AG09309 (cell line): ENCODE measurements around the gene PSMG4.

Experiments used
- DNase-seq: peaks from one replicate; pipeline ENCODE4 v3.0.0-alpha.2; 2010; ENCODE audit warnings: low read depth
- H3K4me3 ChIP-seq: 2 replicates; pipeline ENCODE4 v1.5.1; 2011; ENCODE audit warnings: mild to moderate bottlenecking, low read depth, low read length, moderate library complexity; ENCODE audit not compliant: control insufficient read depth
- TF ChIP-seq, protein P1 (sequence below): IDR thresholded peaks from 2 replicates; pipeline ENCODE4 v1.5.1; 2011; ENCODE audit warnings: mild to moderate bottlenecking, low read depth, low read length, inconsistent platforms; ENCODE audit not compliant: insufficient read depth, control insufficient read depth; ENCODE audit errors: missing control alignments

The PSMG4 gene

DNA sequence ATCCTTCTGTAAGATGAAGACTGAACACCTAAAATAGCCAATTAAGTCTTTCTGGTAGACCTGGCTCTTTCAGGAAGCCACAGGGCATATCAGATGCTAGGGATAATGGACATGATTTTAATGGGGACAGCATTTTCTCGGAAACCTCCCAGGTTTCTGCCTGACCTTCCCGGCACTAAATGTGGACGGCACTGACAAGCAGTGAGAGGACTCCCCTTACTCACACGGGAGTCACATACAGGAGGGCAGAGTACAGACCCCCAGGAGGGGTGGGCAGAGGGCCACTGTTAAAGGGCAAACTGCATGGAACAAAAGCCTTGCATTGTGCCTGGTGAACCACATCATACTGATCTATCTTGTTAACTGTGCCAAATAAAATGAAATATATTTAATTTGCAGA lies 19.9 kb downstream of the PSMG4 start:
- DNase-seq, result no peak
- no peak overlapping the region for H3K4me3 ChIP-seq
- TF ChIP-seq, protein P1, sequence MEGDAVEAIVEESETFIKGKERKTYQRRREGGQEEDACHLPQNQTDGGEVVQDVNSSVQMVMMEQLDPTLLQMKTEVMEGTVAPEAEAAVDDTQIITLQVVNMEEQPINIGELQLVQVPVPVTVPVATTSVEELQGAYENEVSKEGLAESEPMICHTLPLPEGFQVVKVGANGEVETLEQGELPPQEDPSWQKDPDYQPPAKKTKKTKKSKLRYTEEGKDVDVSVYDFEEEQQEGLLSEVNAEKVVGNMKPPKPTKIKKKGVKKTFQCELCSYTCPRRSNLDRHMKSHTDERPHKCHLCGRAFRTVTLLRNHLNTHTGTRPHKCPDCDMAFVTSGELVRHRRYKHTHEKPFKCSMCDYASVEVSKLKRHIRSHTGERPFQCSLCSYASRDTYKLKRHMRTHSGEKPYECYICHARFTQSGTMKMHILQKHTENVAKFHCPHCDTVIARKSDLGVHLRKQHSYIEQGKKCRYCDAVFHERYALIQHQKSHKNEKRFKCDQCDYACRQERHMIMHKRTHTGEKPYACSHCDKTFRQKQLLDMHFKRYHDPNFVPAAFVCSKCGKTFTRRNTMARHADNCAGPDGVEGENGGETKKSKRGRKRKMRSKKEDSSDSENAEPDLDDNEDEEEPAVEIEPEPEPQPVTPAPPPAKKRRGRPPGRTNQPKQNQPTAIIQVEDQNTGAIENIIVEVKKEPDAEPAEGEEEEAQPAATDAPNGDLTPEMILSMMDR, result no peak

DNA sequence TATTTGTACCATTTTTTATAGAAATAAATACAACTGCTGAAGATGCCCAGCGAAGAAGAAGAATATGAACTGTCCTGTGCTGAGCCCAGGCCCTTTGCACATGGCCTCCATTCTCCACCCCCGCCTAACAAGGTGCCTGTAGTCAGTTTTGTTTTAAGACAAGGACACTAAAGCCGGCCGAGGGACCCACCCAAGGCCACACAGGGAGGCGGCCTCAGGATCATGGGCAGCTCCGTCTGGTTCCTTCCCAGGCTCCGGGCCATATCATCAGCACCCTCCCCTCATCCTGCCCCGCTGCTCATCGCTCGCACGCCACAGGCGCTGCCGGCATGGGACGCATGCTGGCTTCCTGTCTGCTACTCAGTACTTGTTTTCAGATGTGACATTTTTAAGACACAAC lies 21.3 kb downstream of the PSMG4 start:
- no peak for DNase-seq
- H3K4me3 ChIP-seq, result no peak overlapping the region
- TF ChIP-seq, protein P1, result no peak

DNA sequence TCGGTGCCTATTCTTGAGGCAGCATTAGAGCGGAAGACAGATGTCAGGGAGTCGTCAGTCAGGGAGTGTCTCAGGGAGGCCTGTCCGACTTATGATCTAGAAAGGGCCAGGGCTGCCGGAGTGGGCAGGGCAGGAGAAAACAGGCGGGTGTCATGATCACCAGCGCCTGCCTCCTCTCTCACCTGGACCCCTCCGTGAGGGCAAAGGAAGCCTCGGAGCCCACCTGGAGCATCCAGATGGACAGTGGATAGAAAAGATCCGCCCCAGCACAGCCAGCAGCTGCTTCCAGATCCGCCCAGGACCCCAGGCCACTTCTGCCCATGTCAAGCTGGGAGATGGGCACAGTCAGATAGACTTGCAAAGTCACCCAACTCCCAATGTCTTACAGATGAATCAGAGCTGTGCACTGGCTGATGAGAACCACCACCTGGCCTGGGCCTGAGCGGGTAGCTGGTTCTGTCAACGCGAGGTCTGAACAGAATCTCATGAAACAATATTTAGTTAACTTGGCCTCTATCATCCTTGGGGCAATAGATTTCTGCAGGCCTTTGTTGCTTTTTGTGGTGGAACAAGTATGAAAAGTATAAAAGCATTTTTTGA lies 22.2 kb downstream of the PSMG4 start:
- TF ChIP-seq, protein P1, result no peak
- no peak for DNase-seq
- no peak overlapping the region for H3K4me3 ChIP-seq

DNA sequence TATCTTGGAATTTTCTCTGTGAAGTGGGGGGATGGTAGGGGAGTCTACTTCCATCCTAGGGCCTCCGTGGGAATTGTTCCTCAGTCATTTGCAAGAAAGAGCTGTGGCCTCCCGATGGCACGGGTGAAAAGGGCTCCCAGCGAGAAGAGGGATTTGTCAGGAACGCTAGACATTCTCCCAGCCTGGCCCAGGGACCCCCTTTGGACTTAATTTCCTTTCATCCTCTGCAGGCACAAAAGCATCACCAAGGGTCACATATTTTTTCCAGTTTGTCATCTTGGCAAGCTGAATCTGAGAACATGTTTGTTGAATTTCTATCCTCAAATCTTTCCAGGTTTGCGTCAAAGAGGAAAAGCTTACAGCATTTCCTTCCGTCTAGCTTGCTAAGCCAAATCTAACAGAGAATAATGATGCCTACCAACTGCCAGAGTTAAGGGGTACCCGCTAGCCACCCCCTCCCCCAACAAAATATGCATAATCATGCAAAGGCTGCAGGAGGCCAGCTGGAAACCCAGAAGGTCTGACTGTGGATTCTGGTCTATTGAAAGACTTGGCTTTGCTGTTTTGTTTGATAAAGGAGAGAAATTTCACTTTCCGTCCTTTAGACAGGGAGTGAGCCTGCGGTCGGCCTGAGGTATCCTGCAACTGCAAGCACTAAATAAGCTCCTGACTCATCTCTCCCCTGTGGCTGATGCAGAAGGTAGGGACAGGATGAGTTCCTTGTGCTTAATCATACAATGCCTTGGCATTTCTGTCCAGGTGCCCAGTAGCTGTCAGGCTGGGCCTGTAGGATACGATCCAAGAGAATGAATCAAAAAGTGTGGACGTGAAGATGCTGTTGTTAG lies 23.1 kb downstream of the PSMG4 start:
- H3K4me3 ChIP-seq, result no peak overlapping the region
- peak; percentile 76 for DNase-seq
- TF ChIP-seq, protein P1, result no peak

DNA sequence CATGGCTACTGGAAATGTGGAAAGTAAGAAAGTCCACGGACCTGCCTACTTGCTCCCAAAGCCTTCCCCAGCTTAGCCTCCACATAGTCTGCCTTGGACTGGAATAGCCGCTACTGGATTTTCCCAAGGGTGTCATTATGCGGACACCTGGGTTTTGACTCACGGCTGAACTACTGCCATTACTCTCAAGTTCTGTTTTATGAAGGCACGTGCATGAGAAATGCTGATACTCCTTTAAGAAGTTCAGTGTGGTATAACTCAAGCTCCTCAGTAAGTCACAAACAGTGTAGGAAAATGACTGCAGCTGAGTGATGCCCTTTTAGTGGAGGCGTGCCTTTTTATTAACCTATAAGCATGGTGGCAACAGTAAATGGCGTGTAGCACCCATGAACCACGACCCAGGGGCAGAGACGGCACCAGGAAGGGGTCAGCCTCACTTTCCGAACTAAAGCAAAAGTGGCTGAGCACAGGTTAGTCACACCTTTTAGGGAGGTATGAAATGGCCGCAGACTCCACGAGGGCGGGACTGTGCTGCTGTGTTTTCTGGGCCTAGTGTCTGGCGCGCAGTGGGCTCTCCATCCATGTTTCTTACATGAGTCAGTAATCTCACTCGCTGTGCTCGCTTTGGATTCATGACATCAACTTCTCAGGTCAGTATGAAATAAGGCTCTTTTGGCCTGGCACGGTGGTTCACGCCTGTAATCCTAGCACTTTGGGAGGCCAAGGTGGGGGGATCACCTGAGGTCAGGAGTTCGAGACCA lies 23.9 kb downstream of the PSMG4 start:
- no peak overlapping the region for H3K4me3 ChIP-seq
- TF ChIP-seq, protein P1, result no peak
- DNase-seq, result no peak

DNA sequence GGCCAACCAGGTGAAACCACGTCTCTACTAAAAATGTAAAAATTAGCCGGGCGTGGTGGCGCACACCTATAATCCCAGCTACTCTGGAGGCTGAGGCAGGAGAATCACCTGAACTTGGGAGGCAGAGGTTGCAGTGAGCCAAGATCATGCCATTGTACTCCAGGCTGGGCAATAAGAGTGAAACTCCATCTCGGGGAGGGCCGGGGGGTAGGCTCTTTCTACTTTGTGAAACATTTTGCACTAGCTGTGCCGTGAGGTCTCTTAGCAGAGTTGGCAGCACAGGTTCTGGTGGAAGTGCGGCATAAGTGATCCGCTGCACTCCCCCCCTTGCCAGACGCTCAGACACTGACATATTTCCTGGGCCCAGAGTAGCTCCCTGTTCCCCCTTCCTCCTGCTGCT lies 24.5 kb downstream of the PSMG4 start:
- DNase-seq, result no peak
- TF ChIP-seq, protein P1, result no peak
- H3K4me3 ChIP-seq, result no peak overlapping the region
